GM12874 (cell line): ENCODE measurements around the gene MYLIP.

Experiments used
- TF ChIP-seq, protein P1 (sequence below): IDR thresholded peaks from 2 replicates; pipeline ENCODE4 v1.5.1; 2011; ENCODE audit warnings: low read depth, mild to moderate bottlenecking, control low read depth, low read length, moderate library complexity; ENCODE audit not compliant: insufficient read depth

MYLIP gene

DNA sequence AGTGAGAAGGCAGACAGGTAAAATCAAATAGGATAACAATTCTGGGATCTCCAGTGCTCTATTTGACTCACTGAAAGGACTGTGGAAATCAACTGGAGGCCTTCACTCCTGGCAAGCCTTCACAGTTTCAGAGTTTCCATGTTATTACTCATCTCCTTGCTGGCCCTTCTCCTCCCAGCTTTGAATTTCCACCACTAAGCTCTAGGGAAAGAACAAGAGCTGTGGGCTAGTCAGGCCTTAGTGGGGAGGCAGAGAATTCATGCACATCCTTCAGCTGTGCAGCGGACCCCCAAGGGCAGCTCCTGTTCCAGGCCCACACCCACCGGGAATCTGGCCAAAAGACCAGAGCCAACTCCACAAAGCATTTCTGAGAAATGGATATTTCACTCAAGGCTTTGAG, 26.0 kb downstream of the MYLIP start:
- TF ChIP-seq, protein P1, sequence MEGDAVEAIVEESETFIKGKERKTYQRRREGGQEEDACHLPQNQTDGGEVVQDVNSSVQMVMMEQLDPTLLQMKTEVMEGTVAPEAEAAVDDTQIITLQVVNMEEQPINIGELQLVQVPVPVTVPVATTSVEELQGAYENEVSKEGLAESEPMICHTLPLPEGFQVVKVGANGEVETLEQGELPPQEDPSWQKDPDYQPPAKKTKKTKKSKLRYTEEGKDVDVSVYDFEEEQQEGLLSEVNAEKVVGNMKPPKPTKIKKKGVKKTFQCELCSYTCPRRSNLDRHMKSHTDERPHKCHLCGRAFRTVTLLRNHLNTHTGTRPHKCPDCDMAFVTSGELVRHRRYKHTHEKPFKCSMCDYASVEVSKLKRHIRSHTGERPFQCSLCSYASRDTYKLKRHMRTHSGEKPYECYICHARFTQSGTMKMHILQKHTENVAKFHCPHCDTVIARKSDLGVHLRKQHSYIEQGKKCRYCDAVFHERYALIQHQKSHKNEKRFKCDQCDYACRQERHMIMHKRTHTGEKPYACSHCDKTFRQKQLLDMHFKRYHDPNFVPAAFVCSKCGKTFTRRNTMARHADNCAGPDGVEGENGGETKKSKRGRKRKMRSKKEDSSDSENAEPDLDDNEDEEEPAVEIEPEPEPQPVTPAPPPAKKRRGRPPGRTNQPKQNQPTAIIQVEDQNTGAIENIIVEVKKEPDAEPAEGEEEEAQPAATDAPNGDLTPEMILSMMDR = no peak

DNA sequence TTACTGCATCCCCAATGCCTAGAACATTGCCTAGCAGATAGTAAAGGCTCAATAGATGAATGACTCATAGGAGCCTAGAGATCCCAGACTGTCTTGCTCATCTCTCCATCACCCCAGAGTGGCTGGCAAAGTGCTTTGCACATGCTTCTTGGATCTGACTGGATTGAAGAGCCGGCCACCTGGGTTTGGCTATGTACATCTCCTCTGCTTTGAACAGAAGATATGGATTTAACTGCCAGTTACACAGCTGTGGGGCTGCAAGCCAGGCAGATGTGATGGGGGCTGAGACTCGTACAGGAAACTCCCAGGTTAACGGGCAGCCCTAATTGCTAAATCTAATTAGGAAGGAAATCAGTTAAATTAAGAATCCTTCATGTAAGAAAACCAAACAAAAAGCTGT, 28.6 kb downstream of the MYLIP start:
- TF ChIP-seq, protein P1 = no peak

DNA sequence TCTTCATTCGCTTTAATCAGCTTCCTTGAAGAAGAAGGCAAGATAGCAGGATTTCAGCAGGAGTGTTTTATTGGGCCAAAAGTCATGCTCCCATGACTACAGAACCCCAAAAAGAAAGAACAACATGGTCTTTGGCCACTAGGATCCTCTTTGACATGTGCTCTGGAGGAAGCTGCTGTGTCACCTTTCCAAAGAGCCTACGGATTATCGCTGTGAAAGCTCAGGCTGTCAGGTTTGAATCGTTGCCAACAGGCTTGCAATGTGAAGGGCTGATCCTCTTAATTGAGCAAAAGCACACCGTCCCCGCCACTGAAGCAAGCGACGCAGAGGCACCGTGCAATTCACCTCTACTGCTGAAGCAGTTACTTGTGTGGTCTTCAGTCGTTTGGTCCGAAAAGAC, 29.0 kb downstream of the MYLIP start:
- TF ChIP-seq, protein P1 = no peak

DNA sequence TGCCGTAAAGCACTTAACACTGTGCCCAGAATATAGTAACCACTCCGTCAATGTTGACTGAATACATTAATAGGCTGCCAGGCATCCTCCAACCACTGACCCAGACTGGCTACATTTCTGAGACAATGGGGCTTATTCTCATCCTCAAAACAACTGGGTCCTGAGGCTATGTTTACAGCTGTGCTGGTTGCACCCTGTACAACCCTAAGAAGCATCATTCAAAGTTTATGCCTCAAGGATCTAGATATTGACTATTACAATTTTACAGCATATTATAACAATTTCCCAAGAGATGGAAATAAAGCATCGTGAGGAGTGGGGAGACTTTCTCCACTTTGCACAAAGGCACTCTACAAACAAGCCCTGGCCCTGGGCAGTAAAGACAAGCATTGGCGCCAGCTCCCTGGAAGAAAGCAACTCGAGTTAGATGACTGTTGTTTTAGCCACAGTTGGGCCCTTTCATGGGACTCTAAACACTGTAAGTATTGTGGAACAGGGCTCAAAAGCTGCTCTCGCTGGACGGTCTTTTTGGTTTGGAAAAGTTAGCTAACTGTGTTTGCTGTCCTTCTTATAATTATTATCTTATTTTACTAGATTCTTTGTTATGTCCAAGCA, 30.2 kb downstream of the MYLIP start:
- TF ChIP-seq, protein P1 = no peak

DNA sequence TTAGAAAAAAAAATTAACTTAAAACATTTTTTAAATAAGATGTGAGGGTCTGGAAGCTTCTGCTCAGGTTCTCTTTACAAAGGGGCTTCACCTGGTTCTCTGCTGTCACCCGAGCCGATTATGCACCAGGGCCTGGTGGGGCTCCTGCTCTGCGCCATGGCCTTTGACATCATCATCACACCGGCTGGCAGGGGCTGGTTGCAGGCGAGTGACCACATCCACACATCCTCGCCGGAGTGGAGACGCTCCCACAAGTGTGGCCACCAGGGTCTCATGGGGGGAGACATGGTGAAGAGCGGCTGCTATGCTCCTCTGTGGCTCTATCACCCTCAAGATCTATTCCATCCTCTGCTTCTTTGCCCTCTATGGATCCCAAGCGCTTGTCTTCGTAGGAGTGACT, 31.9 kb downstream of the MYLIP start:
- TF ChIP-seq, protein P1 = no peak

DNA sequence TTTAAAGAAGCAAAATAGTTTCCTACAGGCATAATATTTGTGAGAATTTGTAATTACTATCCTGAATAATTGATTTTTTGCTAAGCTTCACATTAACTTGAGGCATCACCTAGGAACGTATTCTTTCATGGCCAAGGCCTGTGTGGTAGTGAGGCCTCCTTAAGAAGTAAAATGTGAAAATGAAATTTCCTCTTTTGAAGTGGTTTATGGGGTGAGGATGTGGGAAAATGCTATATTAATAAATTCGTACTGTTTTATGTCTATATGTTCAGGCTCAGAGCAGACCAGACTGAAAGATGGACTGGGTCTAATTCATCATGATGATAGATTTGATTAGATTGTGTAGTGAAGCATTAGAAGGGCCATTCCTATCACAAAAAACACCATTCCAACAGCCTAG, 33.1 kb downstream of the MYLIP start:
- TF ChIP-seq, protein P1 = no peak

DNA sequence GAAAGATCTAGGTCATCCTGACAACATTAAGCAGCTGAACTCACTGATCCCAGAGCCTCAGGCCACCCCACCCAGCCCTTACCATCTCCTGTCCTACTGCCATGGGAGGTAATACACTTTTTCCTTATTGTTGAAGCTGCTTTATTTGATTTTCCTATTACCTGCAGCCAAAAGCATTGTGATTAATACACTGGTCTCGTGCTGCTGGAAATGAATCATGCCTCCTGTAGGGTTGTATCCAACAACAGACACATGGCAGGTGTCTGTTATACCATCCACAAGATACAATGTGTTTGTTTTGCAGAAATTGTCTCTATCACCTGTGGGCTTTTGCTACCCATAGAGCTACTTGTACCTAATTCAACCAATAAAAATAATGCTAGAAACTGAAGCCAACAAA, 34.2 kb downstream of the MYLIP start:
- TF ChIP-seq, protein P1 = no peak
